HEK293 (cell line): ENCODE data around the gene KRT13.

Experiments used
- KLF1 ChIP-seq: fragments of 450-650 bp; formaldehyde crosslinking; IDR thresholded peaks from 2 replicates; pipeline ENCODE4 v1.5.1; 2016; ENCODE audit warnings: missing biosample characterization, missing genetic modification characterization
- ZNF121 ChIP-seq: fragments of 450-650 bp; formaldehyde crosslinking; IDR thresholded peaks from 2 replicates; pipeline ENCODE4 v1.5.1; 2016; ENCODE audit warnings: missing biosample characterization, missing genetic modification characterization
- ZNF2 ChIP-seq: fragments of 450-650 bp; formaldehyde crosslinking; IDR thresholded peaks from 2 replicates; pipeline ENCODE4 v1.5.1; 2016; ENCODE audit warnings: missing biosample characterization, missing genetic modification characterization
- ZNF274 ChIP-seq, 2 experiments: fragments of 200-500 bp in 1 of 2; fragments of 450-650 bp in 1 of 2; sonication (Bioruptor generic) in 1 of 2; formaldehyde crosslinking in 1 of 2; IDR thresholded peaks; 2 replicates each; pipeline versions ENCODE4 v1.5.1 to v1.6.1; 2014 to 2016; ENCODE audit warnings: borderline replicate concordance in 1 of 2, inconsistent platforms in 1 of 2, low read length in 1 of 2, missing biosample characterization in 1 of 2, missing genetic modification characterization in 1 of 2
- ZNF621 ChIP-seq: fragments of 450-650 bp; formaldehyde crosslinking; IDR thresholded peaks from 2 replicates; pipeline ENCODE4 v1.5.1; 2017; ENCODE audit warnings: missing biosample characterization, missing genetic modification characterization
- ZNF626 ChIP-seq: fragments of 450-650 bp; sonication (Bioruptor Pico); formaldehyde crosslinking; IDR thresholded peaks from 2 replicates; pipeline ENCODE4 v1.5.1; 2018; ENCODE audit warnings: missing biosample characterization, missing genetic modification characterization, inconsistent platforms
- ZNF707 ChIP-seq: fragments of 450-650 bp; formaldehyde crosslinking; IDR thresholded peaks from 2 replicates; pipeline ENCODE4 v1.5.1; 2016; ENCODE audit warnings: missing biosample characterization, missing genetic modification characterization
- TF ChIP-seq, protein P1 (sequence below): fragments of 450-650 bp; formaldehyde crosslinking; IDR thresholded peaks from 2 replicates; pipeline ENCODE4 v1.5.1; 2016; ENCODE audit warnings: missing biosample characterization, missing genetic modification characterization
- TF ChIP-seq, protein P2 (sequence below): fragments of 450-650 bp; formaldehyde crosslinking; IDR thresholded peaks from 2 replicates; pipeline ENCODE4 v1.5.1; 2016; ENCODE audit warnings: missing biosample characterization, missing genetic modification characterization, low read depth
- TF ChIP-seq, protein P3 (sequence below): fragments of 450-650 bp; formaldehyde crosslinking; IDR thresholded peaks from 2 replicates; pipeline ENCODE4 v1.5.1; 2016; ENCODE audit warnings: missing biosample characterization, missing genetic modification characterization, low read depth

DNA sequence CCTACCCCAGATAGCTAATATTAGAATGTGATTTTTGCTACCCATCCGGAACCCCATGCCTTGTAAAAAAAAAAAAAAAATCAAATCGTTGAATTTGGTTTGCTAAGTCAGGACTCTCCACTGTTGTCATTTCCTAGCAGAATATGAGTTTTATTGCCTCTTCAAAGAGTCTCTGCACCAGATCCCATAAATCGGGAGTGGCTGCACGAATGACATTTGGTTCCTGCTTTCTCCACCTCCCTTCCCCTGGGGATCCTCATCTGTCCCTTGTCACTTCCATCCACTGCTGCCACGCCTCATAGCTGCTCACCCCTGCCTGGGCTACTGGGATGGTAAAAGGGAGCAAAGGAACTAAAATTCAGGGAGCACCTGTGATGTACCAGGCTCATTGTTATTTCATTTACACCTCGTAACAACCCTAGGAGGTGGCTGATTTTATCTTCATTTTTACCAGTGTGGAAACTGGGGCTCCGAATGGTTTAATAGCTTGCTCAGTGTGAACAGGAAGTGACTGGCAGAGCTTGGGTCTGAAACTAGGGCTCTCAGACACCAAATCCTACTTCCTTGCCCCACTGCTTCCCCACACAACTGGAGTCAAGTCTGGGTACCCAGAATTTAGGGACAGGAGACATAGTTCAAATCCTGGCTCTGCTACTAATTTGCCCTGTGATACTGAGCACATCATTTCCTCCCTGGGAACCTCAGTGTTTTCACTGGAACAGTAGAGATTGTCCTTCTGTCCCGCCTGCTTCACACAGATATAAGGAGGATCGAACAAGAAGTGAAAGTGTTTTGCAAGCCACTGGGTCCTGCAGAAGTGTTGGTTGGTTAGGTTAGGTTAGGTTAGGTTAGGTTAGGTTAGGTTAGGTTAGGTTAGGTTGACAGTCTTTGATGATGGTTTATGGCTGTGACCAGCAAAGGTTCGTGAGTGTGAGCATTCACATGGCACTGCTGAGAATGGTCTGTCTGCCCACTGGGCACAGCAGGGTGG is 15.1 kb downstream of the KRT13 start:
- TF ChIP-seq ZNF626 (no peak), ZNF707 (tag by site-specific recombination) (no peak), ZNF621 (tag by site-specific recombination) (no peak), ZNF121 (tag by site-specific recombination) (no peak), KLF1 (tag by site-specific recombination) (0 out of 2 replicates have a peak, but pooled peaks have one; percentile 18), ZNF274 (IDR thresholded peaks at IDR 0.05; ENCODE audit: low read length) (no peak), ZNF274 (tag by site-specific recombination; IDR thresholded peaks at IDR 0.05; ENCODE audit: borderline replicate concordance) (no peak), ZNF2 (no peak)
- TF ChIP-seq, protein P1, sequence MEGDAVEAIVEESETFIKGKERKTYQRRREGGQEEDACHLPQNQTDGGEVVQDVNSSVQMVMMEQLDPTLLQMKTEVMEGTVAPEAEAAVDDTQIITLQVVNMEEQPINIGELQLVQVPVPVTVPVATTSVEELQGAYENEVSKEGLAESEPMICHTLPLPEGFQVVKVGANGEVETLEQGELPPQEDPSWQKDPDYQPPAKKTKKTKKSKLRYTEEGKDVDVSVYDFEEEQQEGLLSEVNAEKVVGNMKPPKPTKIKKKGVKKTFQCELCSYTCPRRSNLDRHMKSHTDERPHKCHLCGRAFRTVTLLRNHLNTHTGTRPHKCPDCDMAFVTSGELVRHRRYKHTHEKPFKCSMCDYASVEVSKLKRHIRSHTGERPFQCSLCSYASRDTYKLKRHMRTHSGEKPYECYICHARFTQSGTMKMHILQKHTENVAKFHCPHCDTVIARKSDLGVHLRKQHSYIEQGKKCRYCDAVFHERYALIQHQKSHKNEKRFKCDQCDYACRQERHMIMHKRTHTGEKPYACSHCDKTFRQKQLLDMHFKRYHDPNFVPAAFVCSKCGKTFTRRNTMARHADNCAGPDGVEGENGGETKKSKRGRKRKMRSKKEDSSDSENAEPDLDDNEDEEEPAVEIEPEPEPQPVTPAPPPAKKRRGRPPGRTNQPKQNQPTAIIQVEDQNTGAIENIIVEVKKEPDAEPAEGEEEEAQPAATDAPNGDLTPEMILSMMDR (tag by site-specific recombination), result no peak
- TF ChIP-seq, protein P2, sequence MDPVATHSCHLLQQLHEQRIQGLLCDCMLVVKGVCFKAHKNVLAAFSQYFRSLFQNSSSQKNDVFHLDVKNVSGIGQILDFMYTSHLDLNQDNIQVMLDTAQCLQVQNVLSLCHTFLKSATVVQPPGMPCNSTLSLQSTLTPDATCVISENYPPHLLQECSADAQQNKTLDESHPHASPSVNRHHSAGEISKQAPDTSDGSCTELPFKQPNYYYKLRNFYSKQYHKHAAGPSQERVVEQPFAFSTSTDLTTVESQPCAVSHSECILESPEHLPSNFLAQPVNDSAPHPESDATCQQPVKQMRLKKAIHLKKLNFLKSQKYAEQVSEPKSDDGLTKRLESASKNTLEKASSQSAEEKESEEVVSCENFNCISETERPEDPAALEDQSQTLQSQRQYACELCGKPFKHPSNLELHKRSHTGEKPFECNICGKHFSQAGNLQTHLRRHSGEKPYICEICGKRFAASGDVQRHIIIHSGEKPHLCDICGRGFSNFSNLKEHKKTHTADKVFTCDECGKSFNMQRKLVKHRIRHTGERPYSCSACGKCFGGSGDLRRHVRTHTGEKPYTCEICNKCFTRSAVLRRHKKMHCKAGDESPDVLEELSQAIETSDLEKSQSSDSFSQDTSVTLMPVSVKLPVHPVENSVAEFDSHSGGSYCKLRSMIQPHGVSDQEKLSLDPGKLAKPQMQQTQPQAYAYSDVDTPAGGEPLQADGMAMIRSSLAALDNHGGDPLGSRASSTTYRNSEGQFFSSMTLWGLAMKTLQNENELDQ (tag by site-specific recombination), result no peak
- TF ChIP-seq, protein P3, sequence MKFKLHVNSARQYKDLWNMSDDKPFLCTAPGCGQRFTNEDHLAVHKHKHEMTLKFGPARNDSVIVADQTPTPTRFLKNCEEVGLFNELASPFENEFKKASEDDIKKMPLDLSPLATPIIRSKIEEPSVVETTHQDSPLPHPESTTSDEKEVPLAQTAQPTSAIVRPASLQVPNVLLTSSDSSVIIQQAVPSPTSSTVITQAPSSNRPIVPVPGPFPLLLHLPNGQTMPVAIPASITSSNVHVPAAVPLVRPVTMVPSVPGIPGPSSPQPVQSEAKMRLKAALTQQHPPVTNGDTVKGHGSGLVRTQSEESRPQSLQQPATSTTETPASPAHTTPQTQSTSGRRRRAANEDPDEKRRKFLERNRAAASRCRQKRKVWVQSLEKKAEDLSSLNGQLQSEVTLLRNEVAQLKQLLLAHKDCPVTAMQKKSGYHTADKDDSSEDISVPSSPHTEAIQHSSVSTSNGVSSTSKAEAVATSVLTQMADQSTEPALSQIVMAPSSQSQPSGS (tag by site-specific recombination), result no peak
